Measurements from ENCODE around the gene IFT81. TPM values are rescaled to one million over a fixed set of nuclear protein-coding genes. Genes with fewer than 3 reads are reported as not detected.
A peak's percentile ranks its signal among the peaks of the same experiment; 100 is the strongest.

Gene IFT81, protein sequence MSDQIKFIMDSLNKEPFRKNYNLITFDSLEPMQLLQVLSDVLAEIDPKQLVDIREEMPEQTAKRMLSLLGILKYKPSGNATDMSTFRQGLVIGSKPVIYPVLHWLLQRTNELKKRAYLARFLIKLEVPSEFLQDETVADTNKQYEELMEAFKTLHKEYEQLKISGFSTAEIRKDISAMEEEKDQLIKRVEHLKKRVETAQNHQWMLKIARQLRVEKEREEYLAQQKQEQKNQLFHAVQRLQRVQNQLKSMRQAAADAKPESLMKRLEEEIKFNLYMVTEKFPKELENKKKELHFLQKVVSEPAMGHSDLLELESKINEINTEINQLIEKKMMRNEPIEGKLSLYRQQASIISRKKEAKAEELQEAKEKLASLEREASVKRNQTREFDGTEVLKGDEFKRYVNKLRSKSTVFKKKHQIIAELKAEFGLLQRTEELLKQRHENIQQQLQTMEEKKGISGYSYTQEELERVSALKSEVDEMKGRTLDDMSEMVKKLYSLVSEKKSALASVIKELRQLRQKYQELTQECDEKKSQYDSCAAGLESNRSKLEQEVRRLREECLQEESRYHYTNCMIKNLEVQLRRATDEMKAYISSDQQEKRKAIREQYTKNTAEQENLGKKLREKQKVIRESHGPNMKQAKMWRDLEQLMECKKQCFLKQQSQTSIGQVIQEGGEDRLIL
- 1 to 10 TPM; 6.1 to 9.8 (median 8.9) TPM for total RNA-seq
- 1 to 10 TPM; 4.3 to 6.7 TPM for polyA plus RNA-seq
- long read RNA-seq, donor 1, transcript IFT81-201 (19 exons, 3,108 nt): major isoform, 9 of 15 reads
- long read RNA-seq, donor 1, partial matches to known transcripts: 4 of 15 reads
- long read RNA-seq, donor 1, other reads (novel, unspliced or antisense): 1 of 15 reads
- long read RNA-seq, donor 2, transcript IFT81-209 (19 exons, 2,710 nt): major isoform, 6 of 31 reads
- long read RNA-seq, donor 2, partial matches to known transcripts: 9 of 31 reads
- long read RNA-seq, donor 2, other reads (novel, unspliced or antisense): 11 of 31 reads
- long read RNA-seq, donor 3, transcript IFT81-201 (19 exons, 3,108 nt): major isoform, 10 of 23 reads
- long read RNA-seq, donor 3, partial matches to known transcripts: 7 of 23 reads
- long read RNA-seq, donor 3, other reads (novel, unspliced or antisense): 2 of 23 reads

DNA sequence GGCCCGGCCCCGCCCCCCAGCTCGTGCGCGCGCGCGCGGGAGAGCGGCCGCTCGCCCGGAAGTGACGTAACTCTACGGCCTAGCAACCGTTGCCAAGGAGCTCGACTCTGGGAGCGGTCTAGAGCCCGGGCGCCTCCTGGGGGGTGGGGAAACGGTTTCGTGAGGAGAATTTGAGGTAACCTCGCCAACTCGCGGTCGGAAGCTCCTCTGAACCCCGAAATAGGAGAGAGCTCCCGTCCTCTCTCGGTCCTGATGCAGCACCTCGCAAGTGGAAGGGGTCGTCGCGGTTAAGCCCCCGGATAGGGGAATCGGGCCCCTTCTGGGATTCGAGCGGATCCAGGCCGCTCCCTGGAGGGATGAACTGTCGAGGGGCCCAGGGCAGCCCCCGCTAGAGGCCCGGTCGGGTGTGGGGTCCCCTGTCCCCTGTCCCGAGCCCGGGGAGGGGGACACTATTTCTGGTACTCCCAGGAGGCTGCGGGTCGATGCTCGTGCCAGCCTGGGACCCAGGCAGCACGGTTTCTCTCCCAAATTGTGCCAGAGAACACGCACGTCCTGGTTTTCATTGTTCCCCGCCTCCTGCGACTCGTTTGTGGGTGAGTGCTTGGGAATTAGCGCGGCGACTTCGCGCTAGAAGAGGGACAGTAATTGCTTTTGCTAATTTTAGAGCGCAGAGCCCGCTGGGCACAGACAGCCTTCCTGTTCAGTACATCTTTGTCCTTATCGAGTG is at the start of gene IFT81:
Gene IFT81, plus strand, starts transcription at position 89 of the 727 bp plus-strand sequence. CDS start 3,024 bp downstream, outside the sequence.
- 0% methylated on average over 16 to 61 of the region's 61 CpGs for WGBS, 4 donors
- H3K4me1 ChIP-seq: peaks cover 0 to 21% (median 7%) of the 10 kb centered on the region in 12 donors
- DNase-seq (peak; percentile 96 to 98 (median 96)), ATAC-seq (peak; percentile 96 to 98 (median 97))
- no peaks in the 10 kb centered on the region for H3K9me3 ChIP-seq
- H3K27me3 ChIP-seq: no peaks in the 10 kb centered on the region
- TF ChIP-seq, protein P1, sequence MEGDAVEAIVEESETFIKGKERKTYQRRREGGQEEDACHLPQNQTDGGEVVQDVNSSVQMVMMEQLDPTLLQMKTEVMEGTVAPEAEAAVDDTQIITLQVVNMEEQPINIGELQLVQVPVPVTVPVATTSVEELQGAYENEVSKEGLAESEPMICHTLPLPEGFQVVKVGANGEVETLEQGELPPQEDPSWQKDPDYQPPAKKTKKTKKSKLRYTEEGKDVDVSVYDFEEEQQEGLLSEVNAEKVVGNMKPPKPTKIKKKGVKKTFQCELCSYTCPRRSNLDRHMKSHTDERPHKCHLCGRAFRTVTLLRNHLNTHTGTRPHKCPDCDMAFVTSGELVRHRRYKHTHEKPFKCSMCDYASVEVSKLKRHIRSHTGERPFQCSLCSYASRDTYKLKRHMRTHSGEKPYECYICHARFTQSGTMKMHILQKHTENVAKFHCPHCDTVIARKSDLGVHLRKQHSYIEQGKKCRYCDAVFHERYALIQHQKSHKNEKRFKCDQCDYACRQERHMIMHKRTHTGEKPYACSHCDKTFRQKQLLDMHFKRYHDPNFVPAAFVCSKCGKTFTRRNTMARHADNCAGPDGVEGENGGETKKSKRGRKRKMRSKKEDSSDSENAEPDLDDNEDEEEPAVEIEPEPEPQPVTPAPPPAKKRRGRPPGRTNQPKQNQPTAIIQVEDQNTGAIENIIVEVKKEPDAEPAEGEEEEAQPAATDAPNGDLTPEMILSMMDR (IDR thresholded peaks at IDR 0.05): peak in 3 of 12 donors; percentile 6 to 10 (median 8)
- TF ChIP-seq POLR2A (IDR thresholded peaks at IDR 0.05): peak in 1 of 2 donors; percentile 45
- peak within 1 kb of the TSS; percentile 79 to 94 (median 90) for H3K27ac ChIP-seq
- H3K4me3 ChIP-seq: peak within 1 kb of the TSS; percentile 71 to 99 (median 92)
- intact Hi-C loops (cut with DNase I): loop anchor here in 1 of 10 donors (5.0 kb wide), 1 partner anchor 98 kb away; no protein-coding TSS in a partner anchor
- H3K36me3 ChIP-seq: peaks cover 0 to 21% (median 0%) of the 10 kb centered on the region in 9 donors

DNA sequence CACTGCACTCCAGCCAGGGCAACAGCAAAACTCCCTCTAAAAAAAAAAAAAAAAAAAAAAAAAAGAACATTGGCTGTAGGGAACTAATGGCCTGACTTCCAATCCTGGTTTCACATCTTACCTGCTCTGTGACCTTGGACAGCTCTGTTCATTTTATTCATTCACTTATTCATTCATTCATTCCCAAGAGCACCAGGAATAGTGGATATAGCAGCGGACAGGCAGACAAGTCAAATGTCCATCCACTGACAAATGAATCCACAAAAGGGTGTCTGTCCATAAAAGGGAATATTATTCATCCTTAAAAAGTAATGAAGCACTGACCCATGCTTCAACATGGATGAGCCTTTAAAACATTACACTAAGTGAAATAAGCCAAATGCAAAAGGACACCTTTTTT is 48.3 kb upstream of the IFT81 start:
- intact Hi-C loops (cut with DNase I): no loop called here
- ATAC-seq (no peak), DNase-seq (no peak)
- H3K36me3 ChIP-seq: no peaks in the 10 kb centered on the region
- peaks cover 0 to 31% (median 5%) of the 10 kb centered on the region in 12 donors for H3K4me1 ChIP-seq
- H3K9me3 ChIP-seq: no peaks in the 10 kb centered on the region
- WGBS, 4 donors: 87 to 98% (median 95%) methylated on average over 1 of the region's 1 CpG
- no peak overlapping the region for H3K27ac ChIP-seq
- TF ChIP-seq, protein P1 (IDR thresholded peaks at IDR 0.05): no peak
- no peak for TF ChIP-seq POLR2A (IDR thresholded peaks at IDR 0.05)
- H3K27me3 ChIP-seq: no peaks in the 10 kb centered on the region
- no peak overlapping the region for H3K4me3 ChIP-seq

- Histone ChIP-seq H3K9me3 (no peaks in the 10 kb centered on the region), H3K36me3 (no peaks in the 10 kb centered on the region), H3K27me3 (no peaks in the 10 kb centered on the region), H3K4me1 (peaks cover 0 to 28% (median 5%) of the 10 kb centered on the region in 12 donors), H3K27ac (no peak overlapping the region), H3K4me3 (no peak overlapping the region)
- ATAC-seq (no peak), DNase-seq (no peak)
- intact Hi-C loops (cut with DNase I): no loop called here
- TF ChIP-seq, protein P1 (IDR thresholded peaks at IDR 0.05): no peak
- TF ChIP-seq POLR2A (IDR thresholded peaks at IDR 0.05): no peak
- 76 to 82% (median 79%) methylated on average over 4 of the region's 4 CpGs for WGBS, 4 donors
Observed at GRCh38 chr12:110077800-110078199, 46.4 kb upstream of the IFT81 start.
